ENCODE data around the gene NARF. TPM values are rescaled to one million over a fixed set of nuclear protein-coding genes. Genes with fewer than 3 reads are reported as not detected.

The NARF gene
- total and polyA plus RNA-seq, 9 donors = 29.6 to 52.7 (median 47.5) TPM

Small RNA genes within 50 kb of the gene (small RNA-seq; reads per million reads assigned to genes)
- gene RF00019 = not detected

Other genes with a start within 250 kb of the NARF start
- 10 to 100 TPM; 22.9 to 65.0 (median 41.9) TPM for gene CCDC57, start 245.9 kb upstream of the NARF start, total RNA-seq
- gene CCDC57, start 245.9 kb upstream of the NARF start, polyA plus RNA-seq = 10 to 100 TPM in 1 of 2 donors, 1 to 10 TPM in 1; 7.7 to 22.2 TPM
- gene SLC16A3, start 229.7 kb upstream of the NARF start, total RNA-seq = 10 to 100 TPM; 10.5 to 23.2 (median 18.0) TPM
- gene SLC16A3, start 229.7 kb upstream of the NARF start, polyA plus RNA-seq = 1 to 10 TPM; 3.5 to 5.0 TPM
- gene CSNK1D, start 185.0 kb upstream of the NARF start, total RNA-seq = 100 to 1,000 TPM in 5 of 7 donors, 10 to 100 TPM in 2; 46.0 to 160 (median 121) TPM
- gene CSNK1D, start 185.0 kb upstream of the NARF start, polyA plus RNA-seq = 100 to 1,000 TPM in 1 of 2 donors, 10 to 100 TPM in 1; 81.2 to 134 TPM
- gene CD7, start 141.1 kb upstream of the NARF start, total RNA-seq = 1 to 10 TPM in 4 of 7 donors, under 1 TPM in 1, not detected in 2; 0.58 to 1.3 (median 1.1) TPM
- gene CD7, start 141.1 kb upstream of the NARF start, polyA plus RNA-seq = under 1 TPM in 1 of 2 donors, not detected in 1; 0.48 TPM
- gene SECTM1, start 125.0 kb upstream of the NARF start, total RNA-seq = 10 to 100 TPM in 1 of 7 donors, 1 to 10 TPM in 6; 3.9 to 20.8 (median 9.1) TPM
- gene SECTM1, start 125.0 kb upstream of the NARF start, polyA plus RNA-seq = 1 to 10 TPM; 2.1 to 7.9 TPM
- gene TEX19, start 99.5 kb upstream of the NARF start, total RNA-seq = not detected
- gene TEX19, start 99.5 kb upstream of the NARF start, polyA plus RNA-seq = not detected
- not detected for gene UTS2R, start 87.0 kb upstream of the NARF start, total RNA-seq
- not detected for gene UTS2R, start 87.0 kb upstream of the NARF start, polyA plus RNA-seq
- gene HEXD, start 40.4 kb upstream of the NARF start, total RNA-seq = 10 to 100 TPM; 32.9 to 68.6 (median 46.6) TPM
- gene HEXD, start 40.4 kb upstream of the NARF start, polyA plus RNA-seq = 10 to 100 TPM in 1 of 2 donors, 1 to 10 TPM in 1; 8.7 to 74.7 TPM
- gene OGFOD3, start 40.2 kb upstream of the NARF start, total RNA-seq = 10 to 100 TPM; 25.8 to 37.8 (median 30.4) TPM
- gene OGFOD3, start 40.2 kb upstream of the NARF start, polyA plus RNA-seq = 10 to 100 TPM; 14.4 to 21.3 TPM
- gene CYBC1, start 8.0 kb upstream of the NARF start, total RNA-seq = 100 to 1,000 TPM in 1 of 7 donors, 10 to 100 TPM in 6; 44.4 to 101 (median 73.1) TPM
- gene CYBC1, start 8.0 kb upstream of the NARF start, polyA plus RNA-seq = 10 to 100 TPM; 34.0 to 56.4 TPM
- gene FOXK2, start 61.0 kb downstream of the NARF start, total RNA-seq = 10 to 100 TPM; 27.2 to 67.6 (median 48.2) TPM
- 10 to 100 TPM; 19.1 to 28.8 TPM for gene FOXK2, start 61.0 kb downstream of the NARF start, polyA plus RNA-seq
- 10 to 100 TPM; 43.0 to 99.3 (median 83.5) TPM for gene WDR45B, start 189.7 kb downstream of the NARF start, total RNA-seq
- gene WDR45B, start 189.7 kb downstream of the NARF start, polyA plus RNA-seq = 10 to 100 TPM; 55.2 to 58.0 TPM
- 10 to 100 TPM; 10.0 to 25.9 (median 14.9) TPM for gene RAB40B, start 240.0 kb downstream of the NARF start, total RNA-seq
- 10 to 100 TPM in 1 of 2 donors, 1 to 10 TPM in 1; 9.2 to 18.6 TPM for gene RAB40B, start 240.0 kb downstream of the NARF start, polyA plus RNA-seq